ENCODE results near the gene IDI2.

Gene IDI2

DNA sequence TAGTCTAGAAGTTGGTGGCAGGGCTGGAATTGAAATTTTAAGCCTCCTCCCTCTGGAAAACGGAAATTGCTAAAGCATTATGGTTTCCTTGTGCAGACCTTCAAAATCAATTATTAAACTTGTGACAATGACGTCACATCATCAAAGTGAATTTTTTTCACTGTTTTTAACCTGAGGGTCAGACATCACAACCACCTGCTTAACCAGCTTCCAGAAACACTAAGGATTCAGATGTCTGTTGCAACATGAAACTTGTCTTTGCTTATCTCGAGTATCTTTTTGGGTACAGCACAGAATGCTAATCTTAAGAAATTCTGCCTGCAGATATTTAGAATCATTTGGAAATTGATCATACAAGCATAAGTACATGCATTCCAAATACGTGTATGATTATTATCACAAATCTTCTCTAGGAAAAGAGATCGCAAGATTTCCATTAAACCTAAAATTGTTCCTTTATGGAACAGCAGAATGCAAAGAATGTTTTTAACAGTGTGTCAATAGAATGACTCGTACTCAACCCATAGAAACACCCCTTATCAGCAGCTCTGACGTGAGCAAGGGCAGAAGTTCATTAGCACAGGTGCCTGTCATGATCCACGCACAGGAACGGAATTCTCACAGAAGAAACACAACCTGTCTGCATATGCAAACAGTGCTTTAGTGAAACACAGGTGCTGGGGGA lies 41.5 kb downstream of the IDI2 start:
- no peak for DNase-seq

DNA sequence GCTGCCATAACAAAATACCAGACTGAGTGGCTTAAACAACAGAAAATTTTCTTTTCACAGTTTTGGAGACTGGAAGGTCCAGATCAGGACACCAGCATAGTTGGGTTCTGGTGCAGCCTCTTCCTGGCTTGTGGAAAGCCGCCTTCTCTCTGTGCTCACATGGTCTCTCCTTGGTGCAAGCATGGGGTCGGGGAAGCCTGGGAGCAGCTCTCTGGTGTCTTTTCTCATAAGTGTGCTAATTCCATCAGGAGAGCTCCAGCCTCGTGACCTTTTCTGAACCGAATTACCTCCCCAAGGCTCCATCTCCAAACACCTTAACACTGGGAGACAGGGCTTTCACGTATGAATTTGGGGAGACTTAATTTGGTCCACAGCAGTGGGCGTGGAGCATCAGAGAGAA lies 42.3 kb downstream of the IDI2 start:
- no peak for DNase-seq

DNA sequence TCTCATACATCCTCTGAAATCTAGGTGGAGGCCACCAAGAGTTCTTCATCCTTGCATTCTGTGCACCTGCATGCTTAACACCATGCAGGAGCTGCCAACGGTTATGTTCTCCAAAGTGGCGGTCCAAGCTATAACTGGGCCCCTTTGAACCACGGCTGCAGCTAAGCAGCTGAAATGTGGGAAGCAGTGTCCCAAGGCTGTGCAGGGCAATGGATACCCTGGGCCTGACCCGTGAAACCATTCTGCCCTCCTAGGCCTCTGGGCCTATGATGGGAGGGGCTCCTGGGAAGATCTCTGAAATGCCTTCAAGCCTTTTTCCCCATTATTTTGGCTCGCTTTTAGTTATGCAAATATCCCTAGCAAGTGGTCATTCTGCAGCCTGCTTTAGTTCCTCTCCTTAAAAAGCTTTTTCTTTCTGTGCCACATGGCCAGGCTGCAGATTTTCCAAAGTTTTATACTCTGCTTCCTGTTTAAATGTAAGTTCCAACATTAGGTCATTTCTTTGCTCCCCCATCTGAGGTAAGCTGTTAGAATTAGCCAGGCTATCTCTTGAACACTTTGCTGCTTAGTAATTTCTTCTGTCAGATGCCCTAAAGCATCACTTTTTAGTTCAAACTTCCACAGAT lies 45.1 kb downstream of the IDI2 start:
- no peak for DNase-seq

DNA sequence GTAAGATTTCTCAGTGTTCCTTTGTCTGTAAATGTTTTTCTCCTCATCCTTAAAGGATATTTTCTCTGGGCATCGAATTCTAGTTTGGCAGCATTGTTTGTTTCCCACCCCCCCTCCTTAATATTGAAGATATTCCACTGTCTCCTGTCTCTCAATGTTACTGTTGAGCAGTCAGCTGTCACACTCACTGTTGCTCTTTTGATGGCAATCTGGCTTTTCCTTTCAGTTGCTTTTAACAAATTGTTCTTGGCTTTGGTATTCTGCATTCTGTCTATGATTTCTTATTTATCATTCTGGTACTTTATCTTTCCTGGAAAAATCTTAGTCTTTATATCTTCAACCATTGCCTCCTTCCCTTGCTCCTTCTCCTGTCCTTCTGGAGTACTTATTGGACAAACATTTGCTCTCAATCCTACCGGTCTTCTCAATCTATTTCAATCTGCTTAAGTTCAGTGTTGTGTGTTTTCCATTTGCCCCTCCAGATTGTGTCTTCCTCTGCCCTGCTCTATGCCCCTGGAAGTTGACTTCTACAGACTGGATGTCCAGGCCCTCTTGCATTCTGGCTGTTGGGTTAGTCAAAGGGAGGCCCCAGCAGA lies 46.7 kb downstream of the IDI2 start:
- no peak for DNase-seq

DNA sequence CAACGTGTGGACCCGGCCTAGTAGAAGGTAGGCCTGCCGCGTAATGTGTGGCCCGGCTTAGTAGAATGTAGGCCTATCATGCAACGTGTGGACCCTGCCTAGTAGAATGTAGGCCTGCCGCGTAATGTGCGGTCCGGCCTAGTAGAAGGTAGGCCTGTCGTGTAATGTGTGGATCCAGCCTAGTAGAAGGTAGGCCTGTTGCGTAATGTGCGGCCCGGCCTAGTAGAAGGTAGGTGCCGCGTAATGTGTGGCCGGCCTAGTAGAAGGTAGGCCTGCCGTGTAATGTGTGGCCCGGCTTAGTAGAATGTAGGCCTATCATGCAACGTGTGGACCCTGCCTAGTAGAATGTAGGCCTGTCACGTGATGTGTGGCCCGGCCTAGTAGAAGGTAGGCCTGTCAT lies 49.3 kb downstream of the IDI2 start:
- DNase-seq: no peak

DNA sequence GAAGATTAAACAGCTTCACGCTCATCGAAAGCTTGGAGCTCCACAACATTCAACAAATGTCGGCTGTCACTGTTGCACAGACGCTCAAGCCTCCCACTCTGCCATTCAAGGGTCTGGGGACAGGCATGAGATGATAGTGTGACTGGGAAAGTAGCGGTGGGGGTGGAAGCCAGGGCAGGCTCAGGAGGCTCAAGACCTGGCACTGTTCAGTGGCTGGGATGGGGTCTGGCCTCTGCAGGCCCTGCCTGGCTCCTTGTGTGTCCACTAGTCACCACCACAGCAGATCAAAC lies 50.9 kb downstream of the IDI2 start:
- DNase-seq: no peak

DNA sequence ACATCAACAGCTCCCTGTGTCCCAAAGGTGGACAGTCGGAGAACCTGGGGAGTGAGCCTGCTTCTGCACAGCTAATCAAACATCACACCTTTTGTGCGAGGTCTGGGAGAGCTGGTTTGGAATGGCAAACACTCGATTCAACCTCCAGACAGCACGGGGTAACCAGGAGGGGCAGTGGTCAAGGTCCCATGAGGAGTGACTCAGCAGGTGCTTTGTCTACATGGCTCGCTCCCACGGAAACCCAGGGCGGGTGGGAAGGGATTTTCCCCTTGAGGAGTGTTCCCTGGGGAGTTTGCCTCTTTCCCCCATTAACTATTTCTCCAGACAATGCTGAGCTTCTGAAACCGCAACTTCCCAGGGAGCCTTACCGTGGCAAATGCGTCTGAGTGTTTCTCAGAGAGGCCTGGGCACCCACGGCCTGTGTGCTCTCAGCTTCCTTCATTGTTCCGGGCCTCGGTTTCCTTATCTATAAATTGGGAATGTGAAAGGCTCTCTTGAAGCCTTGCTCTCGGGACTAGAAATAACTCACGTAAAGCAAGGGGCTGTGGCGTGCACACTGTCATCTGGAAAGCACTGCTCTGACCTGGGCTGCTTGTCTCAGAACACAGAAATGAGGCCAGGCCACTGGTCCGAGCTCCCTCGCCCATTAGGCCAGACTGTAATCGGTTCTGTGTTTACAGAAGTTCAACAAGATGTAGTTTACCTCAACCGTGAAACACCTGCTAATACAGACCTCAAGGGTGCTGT lies 51.4 kb downstream of the IDI2 start:
- no peak for DNase-seq

DNA sequence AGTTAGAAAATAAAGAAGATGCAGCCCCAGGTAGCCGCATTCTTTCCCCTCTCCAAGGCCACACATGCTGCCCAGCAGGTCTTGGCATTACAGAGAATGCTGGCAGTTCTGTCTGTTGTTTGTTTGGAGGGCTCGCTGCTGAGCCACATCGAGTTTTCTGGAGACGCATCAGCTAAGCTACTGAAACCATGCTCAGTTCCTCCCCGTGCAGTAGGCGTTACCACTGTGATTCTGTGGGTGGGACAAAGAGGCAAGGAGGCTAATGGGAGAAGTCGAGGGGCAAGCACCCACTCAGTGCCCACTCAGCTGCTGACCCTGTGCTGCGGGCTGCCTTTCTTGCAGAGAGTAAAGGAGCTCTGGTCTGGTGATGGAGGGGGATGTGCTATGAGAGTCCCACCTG lies 52.9 kb downstream of the IDI2 start:
- DNase-seq: no peak

DNA sequence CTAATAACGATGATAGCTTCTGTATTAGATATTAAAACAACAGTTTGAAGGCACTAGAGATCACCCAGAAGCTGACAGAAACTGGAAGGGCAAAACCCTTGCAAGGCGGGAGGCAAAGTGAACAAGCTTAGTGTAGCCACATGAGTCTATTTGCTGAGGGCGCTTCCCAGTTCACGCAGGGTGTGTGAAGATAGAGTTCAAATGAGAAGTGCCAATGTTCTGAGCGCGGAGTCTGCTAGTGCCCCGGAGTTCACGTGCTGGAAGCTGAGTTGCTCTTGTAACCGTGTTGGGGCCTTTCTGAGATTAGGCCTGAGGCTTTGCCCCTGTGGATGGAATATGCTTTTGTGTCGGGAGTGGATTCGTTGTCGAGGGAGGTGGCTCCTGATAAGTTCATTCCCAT lies 54.0 kb downstream of the IDI2 start:
- DNase-seq: no peak

DNA sequence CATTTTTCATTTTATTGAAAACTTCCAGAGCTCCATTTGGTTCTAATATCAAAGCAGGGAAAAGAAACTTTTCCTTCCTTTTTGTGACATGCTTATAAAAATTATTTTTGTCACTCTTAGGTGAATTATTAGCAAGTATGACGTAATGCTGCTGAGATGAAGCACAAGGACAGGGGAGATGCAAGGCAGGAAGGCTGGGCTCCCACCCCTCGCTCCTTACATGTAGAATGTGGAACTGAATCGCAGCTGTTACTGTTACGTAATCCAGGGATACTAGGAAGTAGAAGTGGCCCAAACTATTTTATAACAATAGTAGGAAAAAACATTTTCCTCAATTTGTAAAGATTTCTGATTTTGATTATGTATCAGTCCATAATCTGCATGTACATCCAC lies 54.5 kb downstream of the IDI2 start:
- DNase-seq: no peak

DNA sequence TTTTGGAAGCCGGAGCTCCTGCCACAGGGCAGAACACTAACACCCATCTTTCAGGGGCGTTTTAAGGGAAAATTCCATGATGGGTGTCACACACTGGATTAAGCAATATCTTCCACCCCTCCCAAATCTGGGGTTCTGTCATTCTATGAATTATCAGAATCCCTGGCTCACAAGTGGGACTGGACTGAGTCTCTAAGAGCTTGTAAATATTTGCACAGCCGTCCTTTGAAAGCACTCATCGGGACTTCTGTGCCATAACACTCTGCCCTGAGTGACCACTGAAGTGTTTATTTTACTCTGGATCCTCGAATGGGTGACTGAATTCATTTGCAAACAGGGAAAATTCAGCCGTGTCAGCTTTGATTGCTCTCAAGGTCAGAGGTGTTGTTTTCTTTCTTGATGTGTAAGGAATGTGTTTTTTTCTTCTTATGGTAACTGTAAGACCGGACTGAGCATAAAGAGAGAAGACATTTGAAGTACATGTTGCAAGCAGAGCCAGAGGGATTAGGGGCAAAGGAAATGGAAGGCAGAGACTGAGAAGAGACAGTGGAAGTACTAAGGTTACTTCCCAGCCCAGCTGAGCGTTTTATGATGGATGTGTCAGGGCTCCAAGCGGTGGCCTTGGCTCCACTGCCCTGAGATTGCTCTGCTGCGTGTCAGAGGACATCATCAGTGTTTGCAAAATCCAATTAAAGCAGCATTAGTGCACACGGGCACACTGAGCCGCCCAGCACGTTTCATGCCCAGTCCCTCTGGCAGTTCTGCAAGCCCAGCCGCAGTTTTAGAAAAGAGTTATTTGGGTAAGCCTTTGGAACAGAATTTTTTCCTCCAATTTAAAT lies 55.1 kb downstream of the IDI2 start:
- DNase-seq: no peak

DNA sequence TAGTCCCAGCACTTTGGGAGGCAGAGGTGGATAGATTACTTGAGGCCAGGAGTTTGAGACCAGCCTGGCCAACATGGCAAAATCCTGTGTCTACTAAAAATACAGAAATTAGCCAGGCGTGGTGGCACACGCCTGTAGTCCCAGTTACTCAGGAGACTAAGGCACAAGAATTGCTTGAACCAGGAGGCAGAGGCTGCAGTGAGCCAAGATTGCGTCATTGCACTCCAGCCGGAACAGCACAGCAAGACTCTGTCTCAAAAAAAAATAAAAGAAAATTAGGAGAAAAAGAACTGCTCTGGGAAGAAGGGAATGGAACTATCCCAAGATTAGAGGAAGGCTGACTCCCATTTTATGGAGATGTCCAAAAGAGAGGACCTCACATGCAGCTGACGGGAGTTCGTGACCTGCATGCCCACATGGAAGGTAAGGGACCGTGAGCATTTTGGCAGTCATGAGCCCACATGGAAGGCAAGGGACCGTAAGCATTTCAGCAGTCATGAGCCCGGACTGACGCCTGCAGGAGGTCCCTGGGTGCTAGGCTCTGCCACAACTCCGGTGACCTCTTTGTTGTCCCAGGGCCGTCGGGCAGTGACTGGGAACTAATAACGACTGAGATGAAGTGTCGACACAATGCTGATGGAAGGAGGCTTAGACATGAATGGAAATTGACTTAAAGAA lies 56.0 kb downstream of the IDI2 start:
- DNase-seq: no peak
